LNCAP (cell line): ENCODE data around the gene CD200R1.

Experiments used
- TF ChIP-seq, protein P1 (sequence below): fragments of 450-650 bp; IDR thresholded peaks from 2 replicates; pipeline ENCODE4 v1.5.1; 2017; ENCODE audit warnings: mild to moderate bottlenecking

Gene CD200R1

DNA sequence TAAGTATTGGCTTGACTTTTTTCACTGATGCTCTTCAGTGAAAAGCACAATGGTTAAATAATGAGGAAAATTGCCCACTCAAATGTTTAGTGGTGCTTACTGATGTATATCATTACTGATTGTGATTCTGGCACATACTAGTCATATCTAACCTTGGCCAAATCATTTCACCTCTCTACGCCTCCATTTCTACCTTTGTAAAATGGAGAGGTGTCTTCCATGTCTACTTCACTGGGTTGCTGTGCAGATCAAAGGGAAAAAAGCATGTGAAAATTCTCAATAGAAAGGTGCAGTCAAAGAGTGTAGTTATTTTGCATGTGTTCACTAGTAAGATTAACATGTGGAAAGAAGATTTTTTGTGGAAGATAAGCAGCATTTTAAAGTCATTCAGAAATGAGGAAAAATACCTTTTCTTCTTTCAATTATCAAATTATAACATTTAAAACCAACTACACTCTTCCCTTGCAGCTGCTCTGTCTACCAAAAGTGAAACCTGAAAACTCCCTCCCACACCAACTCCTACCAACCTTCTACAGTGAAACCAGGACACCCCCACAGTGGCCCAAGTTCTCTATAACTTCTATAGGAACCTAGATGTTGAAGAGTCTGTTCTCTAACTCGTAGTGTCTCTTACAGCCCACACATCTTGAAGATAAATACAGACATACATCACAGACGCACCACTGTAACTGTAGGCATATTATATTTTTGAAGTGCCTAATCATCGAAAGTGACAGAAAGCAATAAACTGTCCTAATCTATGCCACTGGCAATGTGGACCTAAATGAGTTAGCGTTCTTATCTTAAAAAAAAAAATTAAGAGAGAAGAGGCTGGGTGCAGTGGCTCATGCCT lies 1.4 kb downstream of the CD200R1 start:
- TF ChIP-seq, protein P1, sequence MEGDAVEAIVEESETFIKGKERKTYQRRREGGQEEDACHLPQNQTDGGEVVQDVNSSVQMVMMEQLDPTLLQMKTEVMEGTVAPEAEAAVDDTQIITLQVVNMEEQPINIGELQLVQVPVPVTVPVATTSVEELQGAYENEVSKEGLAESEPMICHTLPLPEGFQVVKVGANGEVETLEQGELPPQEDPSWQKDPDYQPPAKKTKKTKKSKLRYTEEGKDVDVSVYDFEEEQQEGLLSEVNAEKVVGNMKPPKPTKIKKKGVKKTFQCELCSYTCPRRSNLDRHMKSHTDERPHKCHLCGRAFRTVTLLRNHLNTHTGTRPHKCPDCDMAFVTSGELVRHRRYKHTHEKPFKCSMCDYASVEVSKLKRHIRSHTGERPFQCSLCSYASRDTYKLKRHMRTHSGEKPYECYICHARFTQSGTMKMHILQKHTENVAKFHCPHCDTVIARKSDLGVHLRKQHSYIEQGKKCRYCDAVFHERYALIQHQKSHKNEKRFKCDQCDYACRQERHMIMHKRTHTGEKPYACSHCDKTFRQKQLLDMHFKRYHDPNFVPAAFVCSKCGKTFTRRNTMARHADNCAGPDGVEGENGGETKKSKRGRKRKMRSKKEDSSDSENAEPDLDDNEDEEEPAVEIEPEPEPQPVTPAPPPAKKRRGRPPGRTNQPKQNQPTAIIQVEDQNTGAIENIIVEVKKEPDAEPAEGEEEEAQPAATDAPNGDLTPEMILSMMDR: no peak

DNA sequence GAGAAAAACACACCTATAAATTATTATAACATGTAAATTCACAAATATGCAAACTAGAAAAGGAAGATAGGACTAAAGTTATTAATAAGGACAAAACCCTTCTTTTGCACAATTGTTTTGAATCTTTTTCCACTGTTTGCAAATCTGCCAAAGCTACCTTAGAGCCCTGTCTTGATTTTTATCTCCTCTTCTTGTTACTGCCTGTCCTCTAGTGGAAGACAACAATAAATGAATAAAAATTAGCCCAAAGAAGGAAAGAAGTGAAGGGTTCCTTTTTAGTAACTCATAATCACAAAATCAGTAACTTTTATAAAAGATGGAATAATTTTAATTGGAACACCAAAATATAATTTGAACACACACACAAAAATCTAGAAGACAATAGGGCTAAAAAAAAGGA lies 2.7 kb downstream of the CD200R1 start:
- TF ChIP-seq, protein P1: no peak

DNA sequence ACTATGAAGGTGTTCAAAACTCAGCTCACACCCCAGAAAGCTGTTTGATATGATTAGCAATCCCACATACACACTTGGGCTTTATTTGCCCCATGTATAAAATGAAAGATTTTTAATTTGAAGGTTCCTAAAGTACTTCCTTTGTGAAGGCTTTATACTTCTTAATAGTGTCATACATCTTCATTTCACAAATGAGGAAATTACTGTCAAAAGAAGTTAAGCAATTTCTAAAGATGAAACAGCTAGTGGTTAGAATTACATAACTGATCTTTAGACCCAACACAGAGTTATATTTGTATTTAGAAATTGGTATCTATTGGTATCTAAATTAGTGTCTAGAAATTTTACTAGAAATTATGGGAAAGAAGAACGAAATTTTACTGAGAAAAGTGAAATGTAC lies 7.1 kb downstream of the CD200R1 start:
- TF ChIP-seq, protein P1: no peak

DNA sequence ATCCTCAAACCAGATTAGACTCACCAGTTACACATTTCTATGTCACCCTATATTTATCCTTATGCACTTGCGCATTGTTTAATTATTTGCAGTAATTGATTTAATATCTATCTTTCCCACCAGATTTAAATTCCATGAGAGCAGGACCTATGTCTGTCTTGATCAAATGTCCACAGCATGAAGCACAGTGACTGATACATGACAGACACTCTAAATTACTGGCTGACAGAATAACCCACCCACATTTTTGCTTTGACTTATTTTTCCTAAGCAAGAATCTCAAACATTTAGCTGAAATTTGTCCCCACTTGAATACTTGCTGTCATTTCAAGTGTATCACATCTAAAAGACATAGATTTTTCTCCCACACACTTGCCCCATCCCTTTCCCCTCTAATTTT lies 7.5 kb downstream of the CD200R1 start:
- TF ChIP-seq, protein P1: no peak

DNA sequence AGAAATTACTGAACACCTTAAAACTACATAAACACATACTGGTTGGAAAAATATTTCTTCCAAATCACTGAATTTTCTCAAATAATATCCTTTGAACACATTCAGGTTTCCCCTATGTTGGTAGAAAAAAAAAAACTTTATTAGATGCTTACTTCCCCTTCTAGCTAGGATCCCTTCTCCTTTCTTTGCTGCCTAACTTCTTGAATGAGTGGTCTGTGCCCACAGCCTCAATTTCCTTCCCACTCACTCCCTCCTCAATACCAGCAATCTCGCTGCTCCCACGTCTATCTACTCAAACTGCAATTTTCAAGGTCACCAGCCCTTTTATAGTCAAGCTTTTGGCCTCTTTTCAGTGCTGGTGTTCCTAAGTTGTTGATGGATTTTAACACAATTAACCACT lies 8.3 kb downstream of the CD200R1 start:
- TF ChIP-seq, protein P1: no peak

DNA sequence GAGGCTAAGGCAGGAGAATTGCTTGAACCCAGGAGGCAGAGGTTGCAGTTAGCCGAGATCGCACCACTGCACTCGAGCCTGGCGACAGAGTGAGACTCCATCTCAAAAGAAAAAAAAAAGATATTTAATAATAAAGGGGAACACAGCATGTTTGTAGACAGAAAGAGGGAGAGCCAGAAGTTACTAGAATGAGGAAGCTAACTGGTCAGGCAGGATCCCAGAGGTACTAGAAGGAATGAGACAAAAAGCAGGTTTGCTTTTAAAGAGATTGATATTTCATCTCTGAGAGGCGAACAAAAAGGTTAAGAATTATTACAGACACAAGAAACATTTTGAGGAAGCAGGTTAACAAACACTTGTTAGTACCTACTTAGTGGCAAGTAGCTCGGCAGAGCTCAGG lies 9.2 kb downstream of the CD200R1 start:
- TF ChIP-seq, protein P1: no peak

DNA sequence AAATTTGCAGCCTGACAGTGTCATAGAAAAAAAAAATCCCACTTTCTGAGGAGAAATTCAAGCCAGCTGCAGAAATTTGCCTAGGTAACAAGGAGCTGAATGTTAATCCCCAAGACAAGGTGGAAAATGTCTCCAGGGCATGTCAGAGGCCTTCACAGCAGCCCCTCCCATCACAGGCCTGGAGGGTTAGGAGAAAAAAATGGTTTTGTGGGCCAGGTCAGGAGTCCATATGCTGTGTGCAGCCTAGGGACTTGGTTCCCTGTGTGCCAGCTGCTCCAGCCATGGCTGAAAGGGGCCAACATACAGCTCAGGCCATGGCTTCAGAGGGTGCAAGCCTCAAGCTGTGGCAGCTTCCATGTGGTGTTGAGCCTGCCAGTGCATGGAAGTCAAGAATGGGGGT lies 11.2 kb downstream of the CD200R1 start:
- TF ChIP-seq, protein P1: no peak
